Loucy (cell line): ENCODE data around the gene SLC6A9.

Experiments
- CTCF ChIP-seq: fragments of 200-600 bp; sonication (generic); conservative IDR thresholded peaks from 2 replicates; pipeline ENCODE4 v1.5.1; 2014; ENCODE audit warnings: mild to moderate bottlenecking, antibody characterized with exemption, low read length
- EZH2phosphoT487 ChIP-seq: fragments of 200-600 bp; IDR thresholded peaks from 2 replicates; pipeline ENCODE4 v1.6.1; 2018; ENCODE audit warnings: antibody characterized with exemption, mild to moderate bottlenecking, moderate library complexity, borderline replicate concordance

GRCh38 chr1:44074415-44074814, 43.2 kb upstream of the SLC6A9 start:
- TF ChIP-seq CTCF (no peak), EZH2phosphoT487 (no peak)
